GM19452 (cell line): ENCODE results near the gene NKX2-3.

ENCODE experiments used
- ATAC-seq: cut with Tn5 transposase; IDR thresholded peaks from one replicate; pipeline ENCODE4 v1.9.1; 2021; ENCODE audit not compliant: unreplicated experiment

NKX2-3 gene

DNA sequence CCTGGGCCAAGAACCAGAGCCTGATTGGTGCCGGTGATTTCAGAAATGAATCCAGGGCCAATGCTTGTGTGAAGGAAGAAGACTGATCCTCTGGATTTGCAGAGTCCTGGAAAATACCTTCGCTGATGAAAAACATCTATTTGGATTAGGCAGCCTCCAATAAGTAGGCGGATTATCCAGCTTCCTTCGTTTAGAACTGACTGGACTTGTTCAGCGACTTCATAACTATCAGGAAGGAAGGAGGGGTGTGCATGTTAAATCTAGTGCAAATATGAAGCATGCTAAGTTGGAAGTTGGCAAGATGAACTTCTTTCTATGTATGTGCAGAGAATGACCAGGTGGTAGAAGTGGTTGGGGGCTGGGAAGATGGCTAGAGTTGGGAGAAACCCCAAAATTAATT is 41.0 kb downstream of the NKX2-3 start:
- no peak for ATAC-seq

DNA sequence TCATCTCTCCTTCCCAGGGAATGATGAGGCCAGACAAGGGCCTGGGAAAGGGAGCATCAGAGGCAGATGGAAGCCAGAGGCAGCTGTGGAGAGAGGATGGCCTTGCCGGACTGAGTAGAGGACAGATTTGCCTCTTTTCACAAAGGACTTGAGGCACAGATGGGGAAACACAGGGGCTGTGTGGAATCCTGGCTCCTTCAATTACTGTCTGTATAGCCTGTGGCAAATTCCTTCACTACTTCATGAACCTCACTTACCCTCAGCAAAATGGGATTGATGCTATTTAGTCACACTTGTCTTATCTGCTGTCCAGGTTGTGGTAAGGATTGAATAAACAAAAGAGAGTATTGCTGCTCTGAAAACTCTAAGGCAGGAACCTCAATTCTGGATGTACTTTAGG is 47.2 kb downstream of the NKX2-3 start:
- no peak for ATAC-seq

DNA sequence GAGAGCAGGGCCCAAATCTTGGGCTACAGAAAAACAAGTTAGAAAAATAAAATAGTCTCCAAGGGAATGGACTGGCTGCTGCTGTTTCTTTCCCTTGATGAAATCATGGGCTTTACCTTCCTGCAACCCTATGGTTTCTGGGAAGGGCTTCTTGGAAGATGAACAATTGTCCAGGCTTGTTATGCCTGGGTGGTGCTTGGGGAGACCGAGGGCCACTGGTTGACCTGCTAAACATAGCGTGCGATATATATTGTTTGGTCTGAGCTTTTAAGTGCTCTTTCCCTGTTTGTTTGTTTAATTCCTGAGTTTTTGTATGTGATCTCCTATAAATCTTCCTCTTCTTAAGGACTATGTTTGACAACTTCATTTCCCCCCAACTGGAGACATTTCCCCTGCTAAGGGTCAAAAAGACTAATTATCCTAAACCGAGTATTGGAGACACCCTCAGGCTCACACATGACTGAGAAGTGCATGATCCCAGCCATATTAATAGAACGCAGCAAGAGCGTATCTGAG is 49.6 kb downstream of the NKX2-3 start:
- no peak for ATAC-seq

DNA sequence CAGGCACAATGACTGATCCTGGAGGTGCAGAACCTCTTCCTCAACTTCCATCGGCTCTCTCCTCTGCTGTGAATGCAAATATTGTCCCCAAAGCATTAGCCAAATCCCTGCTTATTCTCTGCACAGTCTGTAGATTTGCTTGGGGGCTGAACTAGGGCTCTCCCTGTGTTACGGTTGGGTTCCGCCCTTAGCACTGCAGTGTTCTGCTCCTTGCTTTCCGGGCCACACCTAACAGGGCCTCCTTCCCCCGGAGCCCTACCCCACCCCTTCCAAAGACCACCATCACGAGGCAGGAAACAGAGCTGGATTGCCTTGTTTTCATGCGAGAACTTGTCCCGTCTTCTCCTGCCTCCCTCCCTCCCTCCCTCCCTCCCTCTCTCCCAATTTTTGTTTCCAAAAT is 50.9 kb downstream of the NKX2-3 start:
- no peak for ATAC-seq
